Activated naive CD4-positive, alpha-beta T cell treated with anti-CD3 and anti-CD28 coated beads for 36 hours (primary cell): ENCODE measurements around the gene ICAM3. TPM values are rescaled to one million over a fixed set of nuclear protein-coding genes. Genes with fewer than 3 reads are reported as not detected.

ENCODE experiments used
- CTCF ChIA-PET: fragments of 350-600 bp; sonication (Branson Sonifier 250); formaldehyde crosslinking; loops from one replicate; lab custom pipeline; 2021; ENCODE audit warnings: antibody characterized with exemption; lab: Charles Lee
- DNase-seq: peaks from one replicate; pipeline ENCODE4 v3.0.0-alpha.2; 2020
- H3K27ac Mint-ChIP-seq: one replicate; pipeline ENCODE4 v1.8.0; 2021; ENCODE audit warnings: mild to moderate bottlenecking, mixed read lengths
- H3K27me3 Mint-ChIP-seq: one replicate; pipeline ENCODE4 v1.8.0; 2021; ENCODE audit warnings: low read depth, mixed read lengths
- H3K36me3 Mint-ChIP-seq: one replicate; pipeline ENCODE4 v1.8.0; 2021; ENCODE audit warnings: low read depth, mixed read lengths
- H3K4me1 Mint-ChIP-seq: one replicate; pipeline ENCODE4 v1.8.0; 2021; ENCODE audit warnings: low read depth, mixed read lengths
- H3K4me3 Mint-ChIP-seq: one replicate; pipeline ENCODE4 v1.8.0; 2021; ENCODE audit warnings: mild to moderate bottlenecking, moderate library complexity, mixed read lengths
- H3K9me3 Mint-ChIP-seq: one replicate; pipeline ENCODE4 v1.8.0; 2021; ENCODE audit warnings: mixed read lengths
- intact Hi-C: fragments of 100-400 bp; cut with micrococcal nuclease; formaldehyde crosslinking; loops from one replicate; pipeline ENCODE4 v1.15.1; 2023
- total RNA-seq, 2 experiments: library from RNA; stranded (reverse); gene quantifications; one replicate each; pipeline ENCODE4 v1.2.3, GENCODE V29; 2021

The ICAM3 gene
- total RNA-seq, 2 experiments from 2014 or later, result 109 to 114 TPM

GRCh38 chr19:10285393-10285792, 54.0 kb downstream of the ICAM3 start:
- intact Hi-C loops, result loop anchor here (5.0 kb wide), 1 partner anchor 47 kb away; the partner anchor contains the start of gene RAVER1
- Mint-ChIP-seq H3K4me1 (peaks cover 35% of the 10 kb centered on the region), H3K4me3 (no peak overlapping the region), H3K36me3 (peaks cover 25% of the 10 kb centered on the region), H3K9me3 (no peaks in the 10 kb centered on the region), H3K27me3 (peaks cover 24% of the 10 kb centered on the region), H3K27ac (no peak overlapping the region)
- CTCF ChIA-PET, result interaction anchor here (1.8 kb wide), 1 partner anchor 14 kb away, joined by 8 read pairs; the partner anchor contains the start of gene ICAM1
- DNase-seq, result no peak

DNA sequence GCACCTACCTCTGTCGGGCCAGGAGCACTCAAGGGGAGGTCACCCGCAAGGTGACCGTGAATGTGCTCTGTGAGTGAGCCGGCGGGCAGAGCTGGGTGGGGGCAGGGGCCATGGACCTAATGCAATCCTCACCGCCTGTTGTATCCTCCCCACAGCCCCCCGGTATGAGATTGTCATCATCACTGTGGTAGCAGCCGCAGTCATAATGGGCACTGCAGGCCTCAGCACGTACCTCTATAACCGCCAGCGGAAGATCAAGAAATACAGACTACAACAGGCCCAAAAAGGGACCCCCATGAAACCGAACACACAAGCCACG, 54.5 kb downstream of the ICAM3 start:
- CTCF ChIA-PET, result no interaction called here
- no peak overlapping the region for H3K4me3 Mint-ChIP-seq
- no peak for DNase-seq
- no peak overlapping the region for H3K27ac Mint-ChIP-seq
- H3K27me3 Mint-ChIP-seq, result peaks cover 20% of the 10 kb centered on the region
- H3K36me3 Mint-ChIP-seq, result peaks cover 27% of the 10 kb centered on the region
- peaks cover 33% of the 10 kb centered on the region for H3K4me1 Mint-ChIP-seq
- intact Hi-C loops, result loop anchor here (5.0 kb wide), 1 partner anchor 47 kb away; the partner anchor contains the start of gene RAVER1
- no peaks in the 10 kb centered on the region for H3K9me3 Mint-ChIP-seq

DNA sequence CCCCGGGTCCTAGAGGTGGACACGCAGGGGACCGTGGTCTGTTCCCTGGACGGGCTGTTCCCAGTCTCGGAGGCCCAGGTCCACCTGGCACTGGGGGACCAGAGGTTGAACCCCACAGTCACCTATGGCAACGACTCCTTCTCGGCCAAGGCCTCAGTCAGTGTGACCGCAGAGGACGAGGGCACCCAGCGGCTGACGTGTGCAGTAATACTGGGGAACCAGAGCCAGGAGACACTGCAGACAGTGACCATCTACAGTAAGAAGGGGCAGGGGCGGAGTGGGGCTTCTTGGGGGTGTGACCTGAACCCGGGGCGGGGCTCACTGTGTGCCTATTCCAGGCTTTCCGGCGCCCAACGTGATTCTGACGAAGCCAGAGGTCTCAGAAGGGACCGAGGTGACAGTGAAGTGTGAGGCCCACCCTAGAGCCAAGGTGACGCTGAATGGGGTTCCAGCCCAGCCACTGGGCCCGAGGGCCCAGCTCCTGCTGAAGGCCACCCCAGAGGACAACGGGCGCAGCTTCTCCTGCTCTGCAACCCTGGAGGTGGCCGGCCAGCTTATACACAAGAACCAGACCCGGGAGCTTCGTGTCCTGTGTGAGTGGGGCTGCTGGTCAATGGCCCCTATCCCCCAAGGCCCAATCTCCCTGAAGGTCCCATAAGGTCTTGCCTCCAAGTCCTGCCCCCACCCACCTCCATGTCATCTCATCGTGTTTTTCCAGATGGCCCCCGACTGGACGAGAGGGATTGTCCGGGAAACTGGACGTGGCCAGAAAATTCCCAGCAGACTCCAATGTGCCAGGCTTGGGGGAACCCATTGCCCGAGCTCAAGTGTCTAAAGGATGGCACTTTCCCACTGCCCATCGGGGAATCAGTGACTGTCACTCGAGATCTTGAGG, 55.1 kb downstream of the ICAM3 start:
- Mint-ChIP-seq H3K4me1 (peaks cover 33% of the 10 kb centered on the region), H3K4me3 (no peak overlapping the region), H3K27ac (no peak overlapping the region), H3K27me3 (peaks cover 20% of the 10 kb centered on the region), H3K36me3 (peaks cover 30% of the 10 kb centered on the region), H3K9me3 (no peaks in the 10 kb centered on the region)
- no peak for DNase-seq
- CTCF ChIA-PET, result no interaction called here
- intact Hi-C loops, result no loop called here

Other genes starting within 250 kb of the ICAM3 start
- gene ANGPTL6, start 236.9 kb downstream of the ICAM3 start, total RNA-seq, result 10 to 100 TPM; 18.6 to 20.7 TPM
- gene PPAN, start 233.3 kb downstream of the ICAM3 start, total RNA-seq, result 10 to 100 TPM; 59.7 to 60.0 TPM
- gene P2RY11, start 227.9 kb downstream of the ICAM3 start, total RNA-seq, result 10 to 100 TPM; 11.8 to 12.2 TPM
- gene EIF3G, start 219.7 kb downstream of the ICAM3 start, total RNA-seq, result 100 to 1,000 TPM; 213 to 222 TPM
- 100 to 1,000 TPM; 365 to 371 TPM for gene DNMT1, start 144.7 kb downstream of the ICAM3 start, total RNA-seq
- gene S1PR2, start 108.3 kb downstream of the ICAM3 start, total RNA-seq, result 1 to 10 TPM; 3.4 TPM
- gene MRPL4, start 87.4 kb downstream of the ICAM3 start, total RNA-seq, result 100 to 1,000 TPM; 115 to 116 TPM
- 10 to 100 TPM; 11.5 to 12.0 TPM for gene ICAM1, start 68.5 kb downstream of the ICAM3 start, total RNA-seq
- gene ICAM4, start 52.7 kb downstream of the ICAM3 start, total RNA-seq, result not detected
- gene ICAM5, start 49.7 kb downstream of the ICAM3 start, total RNA-seq, result under 1 TPM; 0.72 to 0.81 TPM
- 1 to 10 TPM in 1 of 2 experiments, under 1 TPM in 1; 0.86 to 1.1 TPM for gene ZGLP1, start 29.8 kb downstream of the ICAM3 start, total RNA-seq
- gene FDX2, start 23.6 kb downstream of the ICAM3 start, total RNA-seq, result 1 to 10 TPM; 9.5 to 9.7 TPM
- gene RAVER1, start 6.1 kb downstream of the ICAM3 start, total RNA-seq, result 10 to 100 TPM; 63.0 to 69.0 TPM
- gene TYK2, start 40.9 kb upstream of the ICAM3 start, total RNA-seq, result 100 to 1,000 TPM; 175 to 190 TPM
- 100 to 1,000 TPM; 158 to 164 TPM for gene CDC37, start 63.9 kb upstream of the ICAM3 start, total RNA-seq
- 1 to 10 TPM; 5.5 TPM for gene PDE4A, start 80.9 kb upstream of the ICAM3 start, total RNA-seq
- 10 to 100 TPM; 60.0 to 63.8 TPM for gene KEAP1, start 163.7 kb upstream of the ICAM3 start, total RNA-seq
- not detected for gene S1PR5, start 177.8 kb upstream of the ICAM3 start, total RNA-seq
- gene ATG4D, start 204.3 kb upstream of the ICAM3 start, total RNA-seq, result 10 to 100 TPM; 21.6 to 22.5 TPM
- 10 to 100 TPM; 50.2 to 51.7 TPM for gene KRI1, start 226.4 kb upstream of the ICAM3 start, total RNA-seq
- 10 to 100 TPM; 69.2 to 75.2 TPM for gene CDKN2D, start 229.4 kb upstream of the ICAM3 start, total RNA-seq
- not detected for gene AP1M2, start 247.7 kb upstream of the ICAM3 start, total RNA-seq